HG03135 (cell line): ENCODE results near the gene LDLRAD3.

ENCODE experiments used
- ATAC-seq: cut with Tn5 transposase; IDR thresholded peaks from one replicate; pipeline ENCODE4 v1.9.1; 2021; ENCODE audit warnings: mild to moderate bottlenecking, moderate library complexity; ENCODE audit not compliant: unreplicated experiment

The LDLRAD3 gene

DNA sequence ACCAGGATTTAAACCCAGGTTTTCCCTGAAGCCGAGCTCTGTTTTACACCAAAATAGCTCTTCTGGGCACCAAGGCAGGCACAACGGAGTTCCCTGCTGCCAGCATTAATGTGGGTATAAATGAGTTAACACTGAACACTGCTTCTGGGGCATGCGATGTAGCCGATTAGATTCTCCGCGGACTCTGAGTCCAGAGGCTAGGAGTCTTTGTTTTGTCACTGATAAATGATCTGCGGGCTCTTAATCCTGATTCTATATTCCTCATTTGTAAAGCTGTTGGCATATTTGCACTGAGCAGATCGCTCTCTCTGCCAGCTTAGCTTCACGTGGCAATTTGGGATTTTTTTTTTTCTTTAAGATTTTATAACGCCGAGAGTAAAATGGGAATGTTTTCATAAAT, 16.8 kb upstream of the LDLRAD3 start:
- ATAC-seq = no peak

DNA sequence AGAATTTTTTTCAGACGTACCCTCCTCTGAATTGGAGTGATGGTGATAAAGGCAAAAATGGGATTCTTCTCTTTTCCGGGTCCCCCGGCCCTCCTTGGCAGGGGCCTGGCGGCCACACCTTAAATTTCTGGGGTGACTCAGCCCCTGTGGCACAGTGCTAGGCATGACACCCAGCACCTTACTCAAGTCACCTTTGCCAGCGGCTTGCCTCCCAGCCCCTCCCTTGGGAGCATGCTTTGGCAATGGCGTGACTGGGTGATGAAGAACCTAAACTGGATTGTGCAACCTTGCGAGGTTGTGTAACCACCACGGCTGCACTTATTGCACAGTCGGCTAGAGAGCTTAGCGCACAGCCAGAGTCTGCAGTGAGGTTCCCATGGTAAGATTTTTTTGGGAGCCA, 16.2 kb upstream of the LDLRAD3 start:
- no peak for ATAC-seq

GRCh38 chr11:35928688-35929395, 15.0 kb upstream of the LDLRAD3 start:
- no peak for ATAC-seq

DNA sequence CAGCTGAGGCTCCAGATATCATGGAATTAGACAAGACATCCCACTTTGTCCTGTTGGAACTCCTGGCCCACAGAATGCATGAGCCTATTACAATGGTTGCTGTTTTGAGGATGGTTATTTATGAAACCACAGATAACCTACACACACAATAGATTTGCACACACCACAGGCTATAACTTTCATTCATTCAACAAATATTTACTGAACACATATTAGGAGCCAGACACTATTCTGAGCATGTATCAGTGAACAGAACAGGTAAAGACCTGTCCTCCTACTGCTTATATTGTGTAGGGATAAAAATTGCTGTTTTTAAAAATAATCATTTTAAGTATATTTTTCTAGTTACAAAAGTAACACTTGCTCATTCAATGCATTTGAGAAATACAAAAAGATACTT, 13.4 kb upstream of the LDLRAD3 start:
- no peak for ATAC-seq

- ATAC-seq = no peak
Measured at GRCh38 chr11:35932121-35932520, 11.7 kb upstream of the LDLRAD3 start.

- ATAC-seq = no peak
Measured at GRCh38 chr11:35932681-35933319, 11.1 kb upstream of the LDLRAD3 start.

DNA sequence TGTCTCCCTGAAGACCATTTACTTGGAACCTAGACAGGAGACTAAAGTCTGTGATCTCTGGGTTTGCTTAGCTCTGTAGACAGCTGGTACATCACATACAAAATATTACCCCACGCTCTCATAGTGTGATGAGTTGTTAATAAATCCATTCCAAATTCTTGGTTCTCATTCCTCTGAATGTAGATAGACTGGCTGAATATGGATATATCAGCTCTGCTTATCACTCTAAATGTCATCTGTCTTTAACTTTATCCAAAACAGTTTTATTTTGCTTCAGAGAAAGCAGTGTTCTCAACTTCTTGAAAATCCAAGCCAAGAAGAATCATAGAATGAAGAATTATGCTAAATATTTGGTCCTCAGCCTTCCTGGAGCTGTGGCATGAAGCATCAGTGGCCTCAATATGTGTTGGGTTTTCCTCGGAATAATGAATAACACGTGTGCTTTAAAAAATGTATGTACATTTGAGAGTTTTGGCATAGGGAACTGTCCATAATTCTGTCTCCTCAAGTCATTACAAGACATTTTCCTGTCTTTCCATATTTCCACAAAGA, 10.5 kb upstream of the LDLRAD3 start:
- ATAC-seq = no peak

- ATAC-seq = no peak
Measured at GRCh38 chr11:35934271-35934670, 9.6 kb upstream of the LDLRAD3 start.

DNA sequence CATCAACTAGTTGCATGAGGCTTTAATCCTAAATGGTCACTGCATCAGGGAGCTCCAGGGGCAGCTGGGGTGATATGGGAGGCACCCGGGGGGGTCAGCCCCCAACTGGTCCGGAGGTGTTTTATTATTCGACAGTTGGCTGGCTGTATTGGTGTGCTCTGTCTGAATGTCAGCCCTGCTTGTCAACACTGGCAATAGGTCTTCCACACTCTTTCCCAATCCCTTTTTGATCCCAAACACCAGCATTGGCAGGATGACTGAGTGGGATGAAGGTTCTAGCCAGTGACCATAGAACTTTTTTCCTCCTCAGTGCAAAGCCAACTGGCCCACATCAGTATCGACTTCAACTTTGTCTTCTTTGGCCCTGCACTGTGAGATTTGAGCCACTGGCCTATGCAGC, 8.9 kb upstream of the LDLRAD3 start:
- no peak for ATAC-seq

GRCh38 chr11:35935390-35935789, 8.5 kb upstream of the LDLRAD3 start:
- ATAC-seq = no peak

DNA sequence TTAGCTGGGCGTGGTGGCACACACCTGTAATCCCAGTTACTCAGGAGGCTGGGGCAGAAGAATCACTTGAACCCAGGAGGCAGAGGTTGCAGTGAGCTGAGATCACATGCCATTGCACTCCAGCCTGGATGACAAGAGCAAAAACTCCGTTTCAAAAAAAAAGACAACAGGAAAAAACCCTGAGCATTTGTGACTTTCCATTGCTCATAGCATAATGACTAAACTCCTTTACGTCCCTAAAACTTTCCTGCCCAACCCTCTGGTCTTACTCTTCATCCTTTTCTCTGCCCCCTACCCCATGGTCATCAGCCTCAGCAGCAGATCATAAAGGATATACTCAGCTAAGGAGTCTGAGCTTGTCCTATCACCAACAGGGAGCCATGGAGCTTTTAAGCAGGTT, 6.8 kb upstream of the LDLRAD3 start:
- no peak for ATAC-seq

DNA sequence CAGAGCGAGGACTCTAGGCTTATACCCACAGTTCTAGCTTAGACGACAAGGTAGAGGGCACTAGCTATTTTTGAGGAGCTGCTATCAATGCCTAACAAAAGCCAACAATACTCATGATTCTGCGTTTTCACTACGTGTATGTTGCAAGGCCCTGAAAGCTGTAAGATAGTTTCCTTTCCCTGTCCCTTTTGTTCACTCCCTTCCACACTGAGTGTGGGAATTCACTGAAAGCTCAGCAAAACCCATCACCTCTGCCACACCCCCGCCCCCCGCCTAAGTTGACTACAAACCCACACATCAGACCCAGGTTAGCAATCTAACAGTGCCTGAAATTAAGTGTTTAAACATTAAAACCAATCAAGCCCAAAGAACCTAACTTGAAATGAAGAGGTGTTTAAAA, 6.2 kb upstream of the LDLRAD3 start:
- no peak for ATAC-seq

DNA sequence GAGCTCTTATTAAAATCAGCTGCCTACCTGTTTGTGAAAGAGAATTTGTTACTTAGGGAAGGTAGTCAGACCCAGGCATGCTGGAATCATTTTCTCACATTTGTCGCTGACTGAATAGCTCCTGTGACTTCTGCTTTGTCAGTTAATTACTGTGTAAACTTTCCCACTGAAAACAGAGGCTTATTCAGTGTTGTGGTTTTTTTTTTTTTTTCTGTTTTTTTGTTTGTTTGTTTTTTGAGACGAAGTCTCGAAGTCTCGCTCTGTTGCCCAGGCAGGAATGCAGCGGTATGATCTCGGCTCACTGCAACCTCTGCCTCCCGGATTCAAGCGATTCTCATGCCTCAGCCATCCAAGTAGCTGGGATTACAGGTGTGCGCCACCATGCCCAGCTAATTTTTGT, 5.6 kb upstream of the LDLRAD3 start:
- no peak for ATAC-seq

DNA sequence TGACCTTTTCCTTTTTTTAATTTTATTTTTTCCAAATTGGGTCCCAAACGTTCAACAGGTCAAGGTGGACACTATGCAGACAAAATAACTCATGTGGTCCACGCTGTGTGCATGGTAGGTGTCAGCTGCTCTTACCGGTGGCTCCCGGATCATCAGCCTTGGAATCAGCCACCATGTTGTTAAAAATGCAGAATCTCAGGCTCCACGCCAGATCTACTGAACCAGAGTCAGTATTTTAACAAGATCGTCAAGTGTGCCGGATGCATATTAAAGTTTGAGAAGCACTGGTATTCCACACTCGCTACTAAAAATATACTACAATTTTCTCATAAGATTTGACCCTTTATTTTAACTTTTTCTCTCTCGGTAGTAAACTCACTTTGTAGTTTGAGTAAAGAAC, 553 bp upstream of the LDLRAD3 start:
- ATAC-seq = no peak

- no peak for ATAC-seq
Measured at GRCh38 chr11:35944503-35945136, 758 bp downstream of the LDLRAD3 start.

GRCh38 chr11:35945137-35945518, 1.3 kb downstream of the LDLRAD3 start:
- ATAC-seq = no peak

DNA sequence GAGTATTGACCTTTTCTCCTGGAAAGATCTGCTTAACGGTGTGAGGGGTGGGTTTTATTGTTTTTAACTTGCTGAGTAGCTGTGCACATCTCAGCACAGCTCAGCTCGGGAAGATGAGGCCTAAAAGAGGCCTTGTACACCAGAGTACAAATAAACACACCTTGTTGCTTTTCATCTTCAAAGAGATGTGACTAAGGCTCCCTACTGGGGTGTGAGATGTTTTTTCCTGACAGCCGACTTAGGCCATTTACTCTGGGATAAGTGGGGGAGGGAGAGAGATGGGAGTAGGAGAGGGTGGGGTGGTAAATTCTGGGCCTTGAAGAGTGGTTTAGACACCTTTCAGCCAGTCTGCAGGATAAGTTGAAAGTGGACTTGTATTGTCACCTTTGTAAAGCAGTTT, 2.9 kb downstream of the LDLRAD3 start:
- ATAC-seq = no peak

DNA sequence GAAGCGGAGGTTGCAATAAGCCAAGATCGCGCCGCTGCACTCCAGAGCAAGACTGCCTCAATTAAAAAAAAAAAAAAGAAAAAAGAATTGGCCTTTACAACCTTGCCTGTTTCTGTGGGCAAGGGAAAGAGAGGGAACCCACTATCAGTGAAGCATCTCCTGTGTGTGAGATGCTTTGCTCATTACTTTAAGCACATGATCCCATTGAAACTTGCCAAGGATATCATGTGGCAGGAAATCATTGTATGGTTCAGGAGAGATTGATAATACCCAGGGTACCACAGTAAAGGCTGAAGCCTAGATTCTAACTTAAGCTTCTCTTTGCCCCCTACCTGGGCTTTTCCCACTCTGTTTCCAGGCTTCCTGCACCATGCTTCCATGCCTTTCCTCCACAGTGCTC, 3.6 kb downstream of the LDLRAD3 start:
- no peak for ATAC-seq

- no peak for ATAC-seq
Measured at GRCh38 chr11:35949242-35949641, 5.4 kb downstream of the LDLRAD3 start.

- ATAC-seq = no peak
Measured at GRCh38 chr11:35950082-35950481, 6.2 kb downstream of the LDLRAD3 start.

DNA sequence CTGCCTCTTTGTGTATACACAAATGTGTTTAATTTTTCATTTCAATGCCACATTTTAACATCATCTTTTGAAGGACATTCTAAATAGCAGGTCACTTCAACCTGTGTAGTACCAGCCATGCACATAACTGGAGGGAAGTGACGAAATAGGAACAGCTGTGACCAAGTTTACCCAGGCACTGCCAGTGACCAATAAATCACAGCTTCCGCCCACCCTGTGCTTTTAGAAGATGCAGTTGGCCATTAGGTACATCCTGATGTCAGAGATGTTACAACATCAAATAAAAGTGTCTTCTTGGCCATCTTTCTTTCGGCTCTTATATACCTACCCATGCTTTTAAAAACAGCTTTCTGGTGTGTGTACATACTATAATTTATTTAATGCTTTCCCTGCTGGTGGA, 7.8 kb downstream of the LDLRAD3 start:
- ATAC-seq = no peak

- ATAC-seq = no peak
Measured at GRCh38 chr11:35953081-35953760, 9.4 kb downstream of the LDLRAD3 start.
